Measurements from ENCODE around the gene ZC3H13. TPM values are rescaled to one million over a fixed set of nuclear protein-coding genes. Genes with fewer than 3 reads are reported as not detected.

Gene ZC3H13
- total RNA-seq, 2 experiments from 2014 or later, result 27.2 to 43.9 TPM

DNA sequence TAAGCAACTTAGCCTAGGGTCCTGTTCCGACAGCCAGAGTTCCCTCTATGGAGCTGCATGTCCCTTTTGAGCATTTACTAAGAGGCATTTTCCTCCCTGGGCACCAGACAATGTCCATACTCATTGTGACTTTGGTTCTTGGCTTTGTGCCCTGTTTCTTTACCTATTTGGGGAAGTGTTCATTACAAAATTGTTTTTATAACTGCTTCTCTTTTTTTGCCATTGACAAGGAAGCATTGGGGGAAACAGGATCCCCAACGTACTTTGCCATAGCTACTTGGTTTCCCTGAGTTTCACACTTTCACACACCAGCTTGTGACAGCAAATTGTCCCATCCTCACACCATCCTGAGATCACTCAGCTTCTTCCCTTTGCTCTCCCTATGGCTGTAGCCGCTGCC is 119.9 kb downstream of the ZC3H13 start:
- no peak overlapping the region for H3K4me3 ChIP-seq (ENCODE audit: low read depth, low read length, poor library complexity, severe bottlenecking)
- TF ChIP-seq EZH2phosphoT487 (IDR thresholded peaks at IDR 0.05; ENCODE audit: borderline replicate concordance, low read depth, low read length), result no peak
- TF ChIP-seq, protein P1, sequence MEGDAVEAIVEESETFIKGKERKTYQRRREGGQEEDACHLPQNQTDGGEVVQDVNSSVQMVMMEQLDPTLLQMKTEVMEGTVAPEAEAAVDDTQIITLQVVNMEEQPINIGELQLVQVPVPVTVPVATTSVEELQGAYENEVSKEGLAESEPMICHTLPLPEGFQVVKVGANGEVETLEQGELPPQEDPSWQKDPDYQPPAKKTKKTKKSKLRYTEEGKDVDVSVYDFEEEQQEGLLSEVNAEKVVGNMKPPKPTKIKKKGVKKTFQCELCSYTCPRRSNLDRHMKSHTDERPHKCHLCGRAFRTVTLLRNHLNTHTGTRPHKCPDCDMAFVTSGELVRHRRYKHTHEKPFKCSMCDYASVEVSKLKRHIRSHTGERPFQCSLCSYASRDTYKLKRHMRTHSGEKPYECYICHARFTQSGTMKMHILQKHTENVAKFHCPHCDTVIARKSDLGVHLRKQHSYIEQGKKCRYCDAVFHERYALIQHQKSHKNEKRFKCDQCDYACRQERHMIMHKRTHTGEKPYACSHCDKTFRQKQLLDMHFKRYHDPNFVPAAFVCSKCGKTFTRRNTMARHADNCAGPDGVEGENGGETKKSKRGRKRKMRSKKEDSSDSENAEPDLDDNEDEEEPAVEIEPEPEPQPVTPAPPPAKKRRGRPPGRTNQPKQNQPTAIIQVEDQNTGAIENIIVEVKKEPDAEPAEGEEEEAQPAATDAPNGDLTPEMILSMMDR (conservative IDR thresholded peaks at IDR 0.05; ENCODE audit: low read length), result no peak
- no peaks in the 10 kb centered on the region for H3K79me2 ChIP-seq (ENCODE audit: insufficient read depth, low read depth, low read length)
- no peak overlapping the region for H3K27ac ChIP-seq (ENCODE audit: low read depth, low read length, poor library complexity, severe bottlenecking)
- H3K36me3 ChIP-seq (ENCODE audit: insufficient read depth, low read length), result no peaks in the 10 kb centered on the region
- intact Hi-C loops (cut with micrococcal nuclease; ENCODE audit: unreplicated experiment), result no loop called here
- DNase-seq (ENCODE audit: low spot score), result no peak
- no TSS peak for BruUV-seq (replicated peaks)
- no peak overlapping the region for H2AFZ ChIP-seq (ENCODE audit: low read length)
- ChIA-PET POLR2A (no interaction called here), CTCF (ENCODE audit: unreplicated experiment) (no interaction called here)
- no peak overlapping the region for H3K4me2 ChIP-seq (ENCODE audit: low read length)
- no peaks in the 10 kb centered on the region for H3K9me2 ChIP-seq (ENCODE audit: insufficient read depth, low read length)
- H3K9me3 ChIP-seq (ENCODE audit: low read length), result no peaks in the 10 kb centered on the region
- H4K20me1 ChIP-seq (ENCODE audit: insufficient read depth, low read length), result no peaks in the 10 kb centered on the region
- no peaks in the 10 kb centered on the region for H3K4me1 ChIP-seq (ENCODE audit: insufficient read depth, low read length, poor library complexity, severe bottlenecking)

DNA sequence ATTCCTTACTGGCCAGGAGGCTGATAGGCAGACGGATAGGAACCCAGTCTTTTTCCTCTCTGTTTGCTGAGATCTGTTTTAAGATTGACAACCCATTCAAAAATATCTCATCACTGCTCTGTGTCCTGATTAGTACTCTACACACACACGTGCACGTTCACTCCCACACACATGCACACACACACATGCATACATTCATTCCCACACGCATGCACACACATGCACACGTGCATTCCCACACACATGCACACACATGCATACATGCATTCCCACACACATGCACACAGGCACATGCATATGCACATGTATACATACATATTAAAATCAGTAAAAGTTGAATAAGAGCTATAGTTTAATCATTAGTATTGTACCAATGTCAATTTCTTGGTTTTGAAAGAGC is 120.4 kb downstream of the ZC3H13 start:
- no TSS peak for BruUV-seq (replicated peaks)
- intact Hi-C loops (cut with micrococcal nuclease; ENCODE audit: unreplicated experiment), result no loop called here
- Histone ChIP-seq H3K79me2 (ENCODE audit: insufficient read depth, low read depth, low read length) (no peaks in the 10 kb centered on the region), H3K4me2 (ENCODE audit: low read length) (no peak overlapping the region), H3K9me2 (ENCODE audit: insufficient read depth, low read length) (no peaks in the 10 kb centered on the region), H3K4me1 (ENCODE audit: insufficient read depth, low read length, poor library complexity, severe bottlenecking) (no peaks in the 10 kb centered on the region), H3K4me3 (ENCODE audit: low read depth, low read length, poor library complexity, severe bottlenecking) (no peak overlapping the region), H3K9me3 (ENCODE audit: low read length) (no peaks in the 10 kb centered on the region), H3K27ac (ENCODE audit: low read depth, low read length, poor library complexity, severe bottlenecking) (no peak overlapping the region), H3K36me3 (ENCODE audit: insufficient read depth, low read length) (no peaks in the 10 kb centered on the region), H2AFZ (ENCODE audit: low read length) (no peak overlapping the region), H4K20me1 (ENCODE audit: insufficient read depth, low read length) (no peaks in the 10 kb centered on the region)
- ChIA-PET CTCF (ENCODE audit: unreplicated experiment) (no interaction called here), POLR2A (no interaction called here)
- TF ChIP-seq EZH2phosphoT487 (IDR thresholded peaks at IDR 0.05; ENCODE audit: borderline replicate concordance, low read depth, low read length), result no peak
- TF ChIP-seq, protein P1 (conservative IDR thresholded peaks at IDR 0.05; ENCODE audit: low read length), result no peak
- DNase-seq (ENCODE audit: low spot score), result no peak

DNA sequence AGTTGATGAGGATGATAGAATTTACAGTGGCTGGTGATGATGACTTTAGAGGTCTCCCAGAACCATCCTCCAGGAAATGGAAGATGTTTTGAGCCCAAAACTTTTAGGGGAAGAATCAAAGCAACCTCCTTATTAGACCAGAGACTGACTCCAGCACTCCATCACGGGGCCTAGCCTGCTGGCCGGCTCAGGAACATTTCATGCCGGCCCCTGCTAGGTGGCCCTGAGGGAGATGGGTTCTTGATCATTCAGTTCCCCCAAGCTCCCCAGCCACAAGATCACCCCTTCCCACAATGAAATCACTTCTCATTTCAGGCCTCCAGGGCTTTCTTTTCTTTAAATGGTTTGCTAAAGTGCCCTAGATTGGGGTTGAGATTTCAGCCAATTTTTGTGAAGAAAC is 121.3 kb downstream of the ZC3H13 start:
- no TSS peak for BruUV-seq (replicated peaks)
- Histone ChIP-seq H3K4me1 (ENCODE audit: insufficient read depth, low read length, poor library complexity, severe bottlenecking) (no peaks in the 10 kb centered on the region), H3K9me3 (ENCODE audit: low read length) (no peaks in the 10 kb centered on the region), H3K36me3 (ENCODE audit: insufficient read depth, low read length) (no peaks in the 10 kb centered on the region), H4K20me1 (ENCODE audit: insufficient read depth, low read length) (no peaks in the 10 kb centered on the region), H3K4me3 (ENCODE audit: low read depth, low read length, poor library complexity, severe bottlenecking) (no peak overlapping the region), H2AFZ (ENCODE audit: low read length) (no peak overlapping the region), H3K27ac (ENCODE audit: low read depth, low read length, poor library complexity, severe bottlenecking) (no peak overlapping the region), H3K4me2 (ENCODE audit: low read length) (no peak overlapping the region), H3K9me2 (ENCODE audit: insufficient read depth, low read length) (no peaks in the 10 kb centered on the region), H3K79me2 (ENCODE audit: insufficient read depth, low read depth, low read length) (no peaks in the 10 kb centered on the region)
- intact Hi-C loops (cut with micrococcal nuclease; ENCODE audit: unreplicated experiment), result no loop called here
- ChIA-PET POLR2A (interaction anchor here (1.0 kb wide), 1 partner anchor 1411 kb away, joined by 3 read pairs; no protein-coding TSS in a partner anchor), CTCF (ENCODE audit: unreplicated experiment) (no interaction called here)
- DNase-seq (ENCODE audit: low spot score), result no peak
- TF ChIP-seq EZH2phosphoT487 (IDR thresholded peaks at IDR 0.05; ENCODE audit: borderline replicate concordance, low read depth, low read length), result no peak
- TF ChIP-seq, protein P1 (conservative IDR thresholded peaks at IDR 0.05; ENCODE audit: low read length), result no peak

Data from OCI-LY7 (cell line).